OCI-M2 (cell line): ENCODE measurements around the gene PLTP.
"Not testable (repeated sequence)": the region's sequence is repeated elsewhere in the genome, so short reads cannot be mapped to it uniquely, and the experiment has no call there.

ENCODE experiments used
- DNase-seq: peaks from one replicate; lab custom pipeline; 2025; ENCODE audit not compliant: unreplicated experiment; lab: John Stamatoyannopoulos, UW

The PLTP gene

DNA sequence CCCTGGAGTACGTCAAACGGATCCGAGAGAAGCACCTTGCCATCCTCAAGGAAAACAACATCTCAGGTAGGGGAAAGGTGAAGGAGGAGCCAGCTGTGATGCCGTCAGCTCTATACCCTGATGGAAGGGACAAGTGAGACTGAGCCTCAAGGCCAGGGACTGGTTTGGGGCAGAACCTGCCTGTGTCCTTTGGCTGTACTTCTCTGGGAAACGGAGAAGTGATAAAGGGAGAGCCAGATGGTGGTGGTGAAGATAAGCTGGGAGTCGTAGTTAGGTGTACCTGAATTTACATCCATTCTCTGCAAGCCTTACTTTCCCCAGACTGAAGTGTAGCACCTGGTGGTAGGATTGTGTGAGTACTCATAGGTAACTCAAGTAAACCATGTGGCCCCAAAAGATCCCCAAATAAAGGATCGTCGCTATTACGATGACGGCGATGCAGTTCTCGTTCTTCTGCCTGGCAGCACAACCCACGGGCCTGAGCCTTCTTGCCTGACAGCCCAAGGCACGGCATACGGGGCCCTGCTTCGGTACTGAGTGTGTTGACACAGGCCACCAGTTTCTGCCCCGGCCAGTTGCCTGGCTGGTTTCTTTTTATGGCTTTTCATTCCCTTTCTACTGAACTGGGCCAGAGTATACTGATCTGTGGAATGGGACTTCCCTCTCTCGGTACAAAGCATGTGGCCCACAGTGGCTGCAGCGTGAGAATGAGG is 33.2 kb upstream of the PLTP start:
- DNase-seq, result no peak

DNA sequence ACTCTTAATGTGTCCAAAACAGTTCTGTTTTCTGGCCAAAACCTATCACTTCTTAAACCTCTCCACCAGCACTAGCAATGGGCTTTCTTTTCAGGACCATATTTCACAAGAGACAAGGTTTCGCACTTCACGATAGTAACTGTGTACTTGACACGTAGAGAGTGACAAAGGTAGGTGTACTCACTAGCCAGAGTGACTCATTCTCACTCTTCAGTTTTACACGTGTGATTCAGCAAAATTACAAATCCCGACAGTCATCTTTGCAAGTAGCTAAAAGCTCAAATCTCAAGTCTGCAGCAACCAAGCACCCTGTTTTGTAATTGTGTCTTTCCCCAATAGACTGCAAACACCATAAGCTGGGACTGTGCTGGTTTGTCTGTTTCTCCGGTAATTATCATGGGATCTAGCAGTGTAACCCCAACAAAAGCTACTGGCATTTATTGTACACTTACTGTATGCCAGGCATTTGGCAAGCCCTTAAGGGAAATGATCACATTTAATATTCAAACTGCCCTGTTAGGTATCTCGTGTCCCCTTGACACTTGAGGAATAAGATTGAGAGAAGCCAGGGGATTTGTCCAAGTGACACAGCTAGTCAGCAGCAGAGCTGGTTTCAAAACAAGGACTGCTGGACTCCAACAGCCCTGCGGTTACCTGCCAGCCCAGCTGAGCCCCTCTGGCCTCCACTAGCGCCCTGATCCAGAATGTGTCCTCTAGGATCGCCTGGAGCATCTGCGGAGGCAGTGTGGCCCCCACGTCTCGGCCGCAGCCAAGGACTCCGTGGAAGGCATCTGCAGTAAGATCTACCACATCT is 32.4 kb upstream of the PLTP start:
- no peak for DNase-seq

GRCh38 chr20:45943613-45944012 is 31.7 kb upstream of the PLTP start:
- no peak for DNase-seq

DNA sequence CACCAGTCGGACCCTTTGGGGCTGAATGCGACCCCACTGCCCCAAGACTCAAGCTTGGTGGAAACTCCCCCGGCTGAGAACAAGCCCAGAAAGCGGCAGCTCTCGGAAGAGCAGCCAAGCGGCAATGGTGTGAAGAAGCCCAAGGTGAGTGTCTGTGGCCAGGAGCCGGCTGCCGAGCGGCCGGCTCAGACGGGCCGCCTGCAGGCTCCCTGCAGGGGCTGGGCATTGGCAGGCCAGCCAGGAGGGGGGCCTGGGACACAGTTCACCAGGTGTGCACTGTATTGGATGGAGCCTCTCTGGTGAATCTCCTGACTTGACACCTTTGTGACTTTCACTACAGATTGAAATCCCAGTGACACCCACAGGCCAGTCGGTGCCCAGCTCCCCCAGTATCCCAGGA is 28.5 kb upstream of the PLTP start:
- DNase-seq, result no peak

GRCh38 chr20:45940053-45940452 is 28.1 kb upstream of the PLTP start:
- no peak for DNase-seq

DNA sequence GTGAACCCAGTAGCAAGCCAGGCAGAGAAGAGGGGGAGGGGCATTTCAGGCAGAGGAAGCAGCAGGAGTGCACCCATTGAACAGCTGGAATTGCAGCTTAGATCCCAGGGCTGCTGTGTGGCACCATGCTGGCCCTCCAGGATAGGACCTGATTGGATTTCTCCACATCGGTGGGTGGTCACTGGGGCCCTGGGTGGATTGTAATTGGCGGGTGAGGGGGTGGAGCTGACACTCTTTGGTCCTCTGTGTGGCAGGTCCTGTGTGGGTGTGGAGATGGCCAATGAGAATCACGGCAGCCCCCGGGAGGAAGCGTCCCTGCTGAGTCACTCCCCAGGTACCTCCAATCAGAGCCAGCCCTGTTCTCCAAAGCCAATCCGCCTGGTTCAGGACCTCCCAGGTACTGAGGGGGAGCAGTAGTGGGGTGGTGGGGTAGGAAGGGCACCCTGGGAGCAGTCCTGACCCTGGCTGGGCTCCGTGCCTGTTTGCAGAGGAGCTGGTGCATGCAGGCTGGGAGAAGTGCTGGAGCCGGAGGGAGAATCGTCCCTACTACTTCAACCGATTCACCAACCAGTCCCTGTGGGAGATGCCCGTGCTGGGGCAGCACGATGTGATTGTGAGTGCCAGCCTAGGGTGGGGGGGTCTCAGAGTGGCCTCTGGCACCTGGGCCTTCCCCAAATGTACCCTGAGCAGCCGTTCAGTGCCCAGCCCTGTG is 26.9 kb upstream of the PLTP start:
- DNase-seq, result no peak

- DNase-seq, result no peak
These were observed 25.8 kb upstream of the PLTP start for GRCh38 chr20:45937765-45938164.

DNA sequence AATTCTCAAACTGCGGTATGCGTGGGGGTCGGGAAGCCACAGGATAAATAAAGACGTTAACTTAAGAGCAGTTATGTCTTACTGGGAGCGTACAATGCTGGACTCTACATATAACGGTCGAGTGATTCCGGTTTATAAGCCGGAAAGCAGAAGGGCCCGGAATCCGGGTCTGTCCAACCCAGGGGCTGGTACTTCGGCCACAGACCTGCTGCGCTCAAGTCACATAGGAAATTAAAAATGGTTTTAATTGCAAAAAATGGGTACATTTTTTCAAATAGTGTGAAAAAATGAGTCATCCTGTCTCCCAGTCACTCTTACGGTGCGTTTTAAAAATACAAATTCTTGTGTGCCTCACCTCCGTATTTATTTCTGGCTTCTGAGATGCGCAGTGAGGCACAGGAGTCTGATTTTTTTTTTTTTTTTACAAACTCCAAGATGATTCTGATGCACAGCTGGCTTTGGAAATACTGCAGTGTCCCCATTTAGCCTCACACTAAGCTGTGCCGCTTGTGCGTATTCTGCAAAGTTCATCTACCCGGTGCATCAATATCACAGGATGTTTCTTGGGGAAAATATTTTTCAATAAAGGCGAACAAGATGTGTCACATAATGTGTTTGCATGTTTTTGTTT is 23.6 kb upstream of the PLTP start:
- no peak for DNase-seq

GRCh38 chr20:45934586-45935415 is 22.8 kb upstream of the PLTP start, which contains the start of gene PCIF1:
TSS of gene PCIF1 (plus strand) at chr20:45934683. CDS start at chr20:45939000, 4,317 bp downstream.
- peak; percentile 96 for DNase-seq

GRCh38 chr20:45934046-45934585 is 22.2 kb upstream of the PLTP start:
- no peak for DNase-seq

DNA sequence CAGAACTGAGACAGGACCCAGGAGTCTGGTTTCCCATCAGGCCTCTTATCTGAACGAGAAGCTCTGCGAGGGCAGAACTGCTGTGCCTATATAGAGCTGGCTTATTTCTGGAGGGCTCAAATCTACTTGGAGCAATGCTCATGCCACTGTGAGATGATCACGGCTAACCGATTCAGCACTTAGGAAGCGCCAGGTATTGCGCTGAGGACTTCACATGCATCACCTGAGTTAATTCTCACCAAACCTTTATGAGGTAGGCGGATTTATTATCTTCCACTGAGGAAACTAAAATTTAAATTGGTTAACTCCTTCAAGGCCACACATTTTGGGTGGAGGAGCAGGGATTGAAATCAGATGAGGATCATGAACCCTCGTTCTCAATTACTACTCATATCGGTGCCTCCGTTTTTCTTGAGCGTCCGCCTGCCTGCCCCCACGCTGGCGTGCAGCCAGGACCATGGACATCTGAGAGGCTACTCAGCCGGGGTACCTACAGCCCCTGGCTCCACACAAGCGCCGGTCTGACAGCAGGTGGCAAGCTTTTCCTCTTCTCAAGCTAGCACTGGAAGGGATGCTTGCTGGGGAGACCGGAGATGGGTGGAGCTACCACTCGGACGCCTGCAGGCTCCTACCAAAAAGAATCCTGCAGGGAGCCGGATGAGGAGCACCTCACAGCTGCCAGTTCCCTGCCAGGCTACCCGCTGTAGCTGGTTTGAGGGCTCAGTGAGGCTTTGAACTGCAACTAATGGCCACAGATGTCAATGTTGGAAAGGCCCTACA is 21.5 kb upstream of the PLTP start:
- DNase-seq, result peak; percentile 47

DNA sequence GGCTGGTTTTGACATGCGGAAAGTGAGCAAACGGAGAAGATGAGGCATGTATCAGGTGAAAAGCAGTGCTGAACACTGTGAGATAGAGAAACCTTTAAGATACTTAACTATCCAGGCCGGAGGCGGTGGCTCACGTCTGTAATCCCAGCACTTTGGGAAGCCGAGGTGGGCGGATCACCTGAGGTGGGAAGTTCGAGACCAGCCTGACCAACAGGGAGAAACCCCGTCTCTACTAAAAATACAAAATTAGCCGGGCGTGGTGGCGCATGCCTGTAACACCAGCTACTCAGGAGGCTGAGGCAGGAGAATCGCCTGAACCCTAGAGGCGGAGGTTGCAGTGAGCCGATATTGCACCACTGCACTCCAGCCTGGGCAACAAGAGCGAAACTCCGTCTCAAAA is 19.7 kb upstream of the PLTP start:
- DNase-seq, result not testable (repeated sequence)

DNA sequence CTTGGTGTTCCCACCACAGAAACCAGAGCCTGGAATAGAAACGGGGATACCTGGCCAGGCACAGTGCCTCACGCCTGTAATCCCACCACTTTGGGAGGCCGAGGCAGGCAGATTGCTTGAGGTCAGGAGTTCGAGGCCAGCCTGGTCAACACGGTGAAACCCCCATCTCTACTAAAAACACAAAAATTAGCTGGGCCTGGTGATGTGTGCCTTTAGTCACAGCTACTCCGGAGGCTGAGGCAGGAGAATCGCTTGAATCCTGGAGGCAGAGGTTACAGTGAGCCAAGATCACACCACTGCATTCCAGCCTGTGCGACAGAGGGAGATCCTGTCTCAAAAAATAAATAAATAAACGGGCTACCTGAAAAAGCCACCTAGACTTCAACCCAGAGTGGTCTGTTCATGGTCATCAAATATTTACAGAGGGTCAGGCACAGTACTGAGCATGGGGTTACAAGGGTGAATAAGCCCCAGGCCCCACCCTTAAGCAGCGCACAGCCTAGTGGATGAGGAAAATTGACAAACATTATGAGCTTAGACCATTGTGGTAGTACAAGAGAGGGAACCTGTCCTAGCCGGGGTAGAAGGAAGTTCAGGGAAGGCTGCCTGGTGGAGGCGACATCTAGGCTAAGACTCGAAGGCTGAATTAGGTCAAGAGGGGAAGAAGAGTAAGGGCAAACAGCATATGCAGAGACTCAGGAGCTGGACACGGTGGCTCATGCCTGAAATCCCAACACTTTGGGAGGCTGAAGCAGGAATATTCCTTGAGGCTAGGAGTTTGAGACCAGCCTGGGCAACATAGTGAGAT is 15.3 kb upstream of the PLTP start:
- no peak for DNase-seq

DNA sequence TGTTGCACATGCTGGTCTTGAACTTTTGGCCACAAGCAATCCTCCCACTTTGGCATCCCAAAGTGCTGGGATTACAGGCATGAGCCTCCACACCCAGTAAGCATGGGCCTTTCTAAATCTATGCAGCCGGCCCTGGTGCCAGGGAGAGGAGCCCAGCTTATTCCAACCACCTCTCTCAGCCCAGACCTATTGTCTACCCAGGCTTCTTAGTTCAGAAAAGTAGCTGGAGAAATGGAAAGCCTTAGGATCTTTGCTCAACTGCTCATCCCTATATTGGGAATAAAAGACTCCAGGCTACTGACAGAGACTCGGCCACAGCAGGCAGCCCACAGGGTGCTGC is 14.7 kb upstream of the PLTP start:
- no peak for DNase-seq

GRCh38 chr20:45925821-45926506 is 14.0 kb upstream of the PLTP start:
- no peak for DNase-seq

DNA sequence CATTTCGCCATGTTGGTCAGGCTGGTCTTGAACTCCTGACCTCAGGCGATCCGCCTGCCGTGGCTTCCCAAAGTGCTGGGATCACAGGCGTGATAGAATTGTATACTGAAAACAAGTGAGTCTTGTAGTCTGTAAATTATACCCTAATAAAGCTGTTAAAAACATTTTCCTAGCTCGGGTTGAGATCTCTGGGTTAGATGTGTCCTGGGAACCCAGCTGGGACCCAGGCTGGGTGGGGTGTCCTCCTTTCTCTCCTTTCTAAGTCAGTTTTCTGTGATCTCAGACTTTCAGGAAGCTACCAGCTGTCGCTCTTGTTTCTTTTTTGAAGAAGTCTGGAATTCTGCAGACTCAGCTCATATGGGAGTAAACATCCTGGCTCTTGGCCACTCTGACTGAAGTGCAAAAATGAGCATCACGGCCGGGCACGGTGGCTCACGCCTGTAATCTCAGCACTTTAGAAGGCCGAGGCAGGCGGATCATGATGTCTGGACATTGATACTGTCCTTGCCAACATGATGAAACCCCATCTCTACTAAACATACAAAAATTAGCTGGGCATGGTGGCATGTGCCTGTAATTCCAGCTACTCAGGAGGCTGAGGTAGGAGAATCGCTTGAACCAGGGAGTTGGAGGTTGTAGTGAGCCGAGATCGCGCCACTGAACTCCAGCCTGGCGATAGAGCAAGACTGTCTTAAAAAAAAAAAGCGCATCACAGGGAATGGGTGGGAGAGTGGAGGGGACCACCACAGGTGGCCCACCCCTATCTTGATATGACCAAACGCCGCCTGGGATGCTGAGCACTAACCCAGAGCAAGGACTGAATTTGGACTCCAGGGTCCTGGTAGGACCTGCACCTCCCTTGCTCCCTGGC is 12.7 kb upstream of the PLTP start:
- no peak for DNase-seq
